MM.1S (cell line): ENCODE results near the gene KCNH4.
A peak's percentile ranks its signal among the peaks of the same experiment; 100 is the strongest.

Experiments used
- DNase-seq: peaks from one replicate; pipeline ENCODE4 v3.0.0-alpha.2; 2015
- H2AFZ ChIP-seq: fragments of 300-600 bp; sonication (generic); 2 replicates; pipeline ENCODE4 v1.6.0; 2016; ENCODE audit warnings: antibody characterized with exemption, low read length
- H3F3A ChIP-seq: fragments of 300-600 bp; sonication (generic); 2 replicates; pipeline ENCODE4 v1.6.1; 2016; ENCODE audit warnings: mild to moderate bottlenecking, antibody characterized with exemption, low read length, moderate library complexity, mixed read lengths; ENCODE audit not compliant: insufficient read depth
- H3K27ac ChIP-seq: fragments of 300-600 bp; sonication (generic); 2 replicates; pipeline ENCODE4 v1.5.1; 2016; ENCODE audit warnings: mild to moderate bottlenecking, low read length
- H3K27me3 ChIP-seq: fragments of 300-600 bp; sonication (generic); replicated peaks from 2 replicates; pipeline ENCODE4 v1.6.0; 2016; ENCODE audit warnings: low read length; ENCODE audit not compliant: insufficient read depth
- H3K36me3 ChIP-seq: fragments of 300-600 bp; sonication (generic); replicated peaks from 2 replicates; pipeline ENCODE4 v1.6.1; 2016; ENCODE audit warnings: mild to moderate bottlenecking, low read length, mixed read lengths; ENCODE audit not compliant: insufficient read depth
- H3K4me1 ChIP-seq: fragments of 300-600 bp; sonication (generic); 2 replicates; pipeline ENCODE4 v1.6.1; 2016; ENCODE audit warnings: low read length, mixed read lengths
- H3K4me2 ChIP-seq: fragments of 300-600 bp; sonication (generic); 2 replicates; pipeline ENCODE4 v1.6.0; 2016; ENCODE audit warnings: low read depth, low read length
- H3K4me3 ChIP-seq: fragments of 300-600 bp; sonication (generic); 2 replicates; pipeline ENCODE4 v1.5.1; 2016; ENCODE audit warnings: low read length, mixed read lengths
- H3K79me2 ChIP-seq: fragments of 300-600 bp; sonication (generic); 2 replicates; pipeline ENCODE4 v1.6.1; 2016; ENCODE audit warnings: mixed run types, low read length, mixed read lengths
- H3K9ac ChIP-seq: fragments of 300-600 bp; sonication (generic); 2 replicates; pipeline ENCODE4 v1.6.1; 2016; ENCODE audit warnings: low read length, mixed read lengths
- H3K9me2 ChIP-seq: fragments of 300-600 bp; sonication (generic); replicated peaks from 2 replicates; pipeline ENCODE4 v1.6.1; 2016; ENCODE audit warnings: mild to moderate bottlenecking, low read length, mixed read lengths; ENCODE audit not compliant: insufficient read depth
- H3K9me3 ChIP-seq: fragments of 300-600 bp; sonication (generic); replicated peaks from 2 replicates; pipeline ENCODE4 v1.6.1; 2016; ENCODE audit warnings: mild to moderate bottlenecking, low read length, mixed read lengths; ENCODE audit not compliant: insufficient read depth
- H4K20me1 ChIP-seq: fragments of 300-600 bp; sonication (generic); 2 replicates; pipeline ENCODE4 v1.6.1; 2016; ENCODE audit warnings: mild to moderate bottlenecking, low read length, moderate library complexity, mixed read lengths; ENCODE audit not compliant: insufficient read depth
- EZH2 ChIP-seq: fragments of 300-600 bp; sonication (generic); optimal IDR thresholded peaks from 2 replicates; pipeline ENCODE3; 2017; ENCODE audit warnings: low read depth, mild to moderate bottlenecking, antibody characterized with exemption, low read length, mixed read lengths
- EZH2phosphoT487 ChIP-seq: fragments of 300-600 bp; sonication (generic); IDR thresholded peaks from 2 replicates; pipeline ENCODE4 v1.6.1; 2018; ENCODE audit warnings: antibody characterized with exemption, low read length
- TF ChIP-seq, protein P1 (sequence below): fragments of 300-600 bp; sonication (generic); IDR thresholded peaks from 2 replicates; pipeline ENCODE4 v1.5.1; 2016; ENCODE audit warnings: antibody characterized with exemption, low read length, mixed read lengths

The KCNH4 gene

DNA sequence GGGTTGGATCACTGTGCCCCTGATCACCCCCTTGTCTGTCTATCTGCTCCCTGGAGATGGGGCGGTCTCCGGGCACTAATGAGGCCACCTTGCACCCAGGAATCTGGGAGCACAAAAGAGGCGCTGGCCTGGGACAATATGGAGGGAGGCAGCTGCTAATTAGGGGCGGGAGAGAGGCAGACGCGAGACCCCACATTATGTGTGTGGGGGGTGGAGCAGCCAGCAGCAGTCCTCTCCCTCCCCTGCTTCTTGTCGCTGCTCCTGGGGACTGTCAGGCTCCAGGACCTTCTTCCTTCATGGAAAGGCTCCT is 4.6 kb upstream of the KCNH4 start:
- Histone ChIP-seq H3K27ac (no peak overlapping the region), H4K20me1 (no peaks in the 10 kb centered on the region), H3K4me2 (no peak overlapping the region), H3K9ac (no peak overlapping the region), H3K9me3 (no peaks in the 10 kb centered on the region), H3K4me3 (no peak overlapping the region), H3K27me3 (no peaks in the 10 kb centered on the region), H2AFZ (no peak overlapping the region), H3K36me3 (no peaks in the 10 kb centered on the region), H3F3A (peaks cover 27% of the 10 kb centered on the region), H3K79me2 (no peaks in the 10 kb centered on the region), H3K9me2 (no peaks in the 10 kb centered on the region), H3K4me1 (peaks cover 35% of the 10 kb centered on the region)
- DNase-seq: no peak
- TF ChIP-seq EZH2phosphoT487 (no peak), EZH2 (no peak)
- TF ChIP-seq, protein P1, sequence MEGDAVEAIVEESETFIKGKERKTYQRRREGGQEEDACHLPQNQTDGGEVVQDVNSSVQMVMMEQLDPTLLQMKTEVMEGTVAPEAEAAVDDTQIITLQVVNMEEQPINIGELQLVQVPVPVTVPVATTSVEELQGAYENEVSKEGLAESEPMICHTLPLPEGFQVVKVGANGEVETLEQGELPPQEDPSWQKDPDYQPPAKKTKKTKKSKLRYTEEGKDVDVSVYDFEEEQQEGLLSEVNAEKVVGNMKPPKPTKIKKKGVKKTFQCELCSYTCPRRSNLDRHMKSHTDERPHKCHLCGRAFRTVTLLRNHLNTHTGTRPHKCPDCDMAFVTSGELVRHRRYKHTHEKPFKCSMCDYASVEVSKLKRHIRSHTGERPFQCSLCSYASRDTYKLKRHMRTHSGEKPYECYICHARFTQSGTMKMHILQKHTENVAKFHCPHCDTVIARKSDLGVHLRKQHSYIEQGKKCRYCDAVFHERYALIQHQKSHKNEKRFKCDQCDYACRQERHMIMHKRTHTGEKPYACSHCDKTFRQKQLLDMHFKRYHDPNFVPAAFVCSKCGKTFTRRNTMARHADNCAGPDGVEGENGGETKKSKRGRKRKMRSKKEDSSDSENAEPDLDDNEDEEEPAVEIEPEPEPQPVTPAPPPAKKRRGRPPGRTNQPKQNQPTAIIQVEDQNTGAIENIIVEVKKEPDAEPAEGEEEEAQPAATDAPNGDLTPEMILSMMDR: no peak

DNA sequence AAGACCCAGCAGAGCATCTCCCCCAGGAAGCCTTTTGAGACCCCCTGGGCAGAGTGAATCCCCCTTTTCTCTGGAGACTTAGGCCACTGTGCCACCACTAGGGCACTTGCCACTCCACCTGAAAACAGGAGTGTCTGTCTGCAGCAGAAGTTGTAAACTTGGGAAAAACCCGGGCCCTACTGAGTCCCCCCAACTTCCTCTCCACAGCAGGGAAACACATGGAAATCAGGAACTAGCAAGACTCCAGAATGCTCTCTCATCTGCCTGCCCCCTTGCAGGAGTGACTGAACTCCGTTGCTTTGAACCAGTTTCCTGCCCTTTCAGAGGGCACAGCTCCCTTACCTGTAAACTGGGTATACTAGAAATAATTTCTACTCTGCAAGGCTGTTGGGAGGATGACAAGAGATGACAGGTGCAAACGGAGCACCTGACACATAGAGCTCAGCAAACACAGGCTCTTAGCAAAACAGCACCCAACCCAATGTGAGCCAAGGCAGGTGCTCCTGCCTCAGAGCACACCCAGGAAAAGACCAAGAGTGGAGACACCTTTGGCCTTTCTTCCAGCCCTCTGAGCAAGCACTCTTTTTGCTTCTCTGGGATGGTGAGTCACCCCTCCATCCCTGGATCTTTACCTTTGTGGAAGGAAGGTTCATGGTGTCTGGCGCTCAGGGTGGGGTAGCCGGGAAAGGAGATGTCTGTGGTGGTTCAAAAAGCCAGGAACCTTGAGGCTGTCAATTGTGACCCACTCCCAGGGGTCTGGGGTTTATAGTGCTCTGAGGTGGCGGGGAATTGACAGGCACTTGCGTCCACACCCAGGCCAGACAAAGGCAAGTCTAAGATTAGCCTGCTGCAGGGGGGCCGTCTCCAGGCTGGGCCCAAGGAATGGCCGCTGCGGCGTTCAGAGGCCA is 4.0 kb upstream of the KCNH4 start, which contains the start of gene HCRT:
Gene HCRT (minus strand): TSS at position 740 of the 908 bp plus-strand sequence. CDS start 87 bp downstream, at position 653.
- Histone ChIP-seq H3K9ac (peak within 1 kb of the TSS; percentile 31; the same call in 1 of the 2 replicates), H3K27me3 (no peaks in the 10 kb centered on the region), H3K9me2 (no peaks in the 10 kb centered on the region), H3K4me1 (peaks cover 35% of the 10 kb centered on the region), H3K4me2 (peak within 1 kb of the TSS; percentile 51), H2AFZ (peak within 1 kb of the TSS; percentile 87), H3F3A (peaks cover 27% of the 10 kb centered on the region), H3K9me3 (no peaks in the 10 kb centered on the region), H4K20me1 (no peaks in the 10 kb centered on the region), H3K27ac (peak within 1 kb of the TSS; percentile 76; the same call in 1 of the 2 replicates), H3K4me3 (peak within 1 kb of the TSS; percentile 31; the same call in 1 of the 2 replicates), H3K36me3 (no peaks in the 10 kb centered on the region), H3K79me2 (no peaks in the 10 kb centered on the region)
- TF ChIP-seq EZH2phosphoT487 (no peak), EZH2 (no peak)
- TF ChIP-seq, protein P1: no peak
- peak; percentile 36 for DNase-seq

DNA sequence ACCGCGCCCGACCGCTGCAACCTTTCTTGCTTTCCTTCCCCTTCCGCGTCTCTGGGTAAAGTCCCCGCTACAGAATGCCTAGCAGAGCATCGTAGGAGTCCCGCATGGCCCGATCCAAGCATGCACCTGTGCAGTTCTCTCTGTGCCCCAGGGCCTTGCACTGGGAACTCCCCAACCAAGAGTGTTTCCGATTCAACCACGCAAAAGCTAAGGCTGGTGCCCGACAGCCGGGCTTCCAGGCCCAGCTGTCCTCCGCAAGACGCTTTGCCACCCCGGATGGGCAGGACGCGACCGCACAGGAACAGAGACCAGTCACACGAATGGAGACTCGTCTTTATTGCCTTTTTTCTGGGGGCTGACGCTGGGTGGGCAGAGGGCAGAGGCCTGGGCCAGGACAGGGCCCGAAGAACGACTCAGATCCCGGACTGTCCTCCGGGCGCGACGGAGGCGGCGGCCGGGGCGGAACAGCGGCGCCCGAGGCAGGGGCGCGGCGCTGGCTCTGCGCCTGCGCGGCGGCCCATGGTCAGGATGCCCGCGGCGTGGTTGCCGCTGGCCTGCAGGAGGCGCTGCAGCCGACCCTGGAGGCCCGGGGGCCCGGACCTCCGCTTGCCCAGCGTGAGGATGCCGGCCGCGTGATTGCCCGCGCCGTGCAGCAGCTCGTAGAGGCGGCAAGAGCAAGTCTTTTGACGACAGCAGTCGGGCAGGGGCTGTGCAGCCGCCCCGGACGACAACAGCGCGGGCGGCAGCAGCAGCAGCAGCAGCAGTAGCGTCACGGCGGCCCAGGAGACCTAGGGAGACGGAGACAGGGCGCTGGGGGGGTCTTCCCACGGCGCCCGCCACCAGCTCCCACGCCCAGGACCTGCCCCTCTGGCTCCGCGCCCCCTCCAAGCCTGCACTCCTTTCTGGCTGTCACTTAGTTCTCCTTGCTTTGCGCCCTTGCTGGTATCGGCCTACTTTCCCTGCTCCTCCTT is 3.1 kb upstream of the KCNH4 start:
- peak; percentile 89 for DNase-seq
- peak overlapping the region; percentile 51 for H3K9ac ChIP-seq
- H4K20me1 ChIP-seq: no peaks in the 10 kb centered on the region
- TF ChIP-seq EZH2: no peak
- TF ChIP-seq, protein P1: peak; percentile 66
- no peak for TF ChIP-seq EZH2phosphoT487
- no peaks in the 10 kb centered on the region for H3K9me2 ChIP-seq
- H3K4me1 ChIP-seq: peaks cover 38% of the 10 kb centered on the region
- peak overlapping the region; percentile 87 for H2AFZ ChIP-seq
- peak overlapping the region; percentile 58 for H3K4me3 ChIP-seq
- H3K27me3 ChIP-seq: no peaks in the 10 kb centered on the region
- peak overlapping the region; percentile 51 for H3K4me2 ChIP-seq
- no peaks in the 10 kb centered on the region for H3K79me2 ChIP-seq
- no peaks in the 10 kb centered on the region for H3K9me3 ChIP-seq
- peak overlapping the region; percentile 76 for H3K27ac ChIP-seq
- peaks cover 36% of the 10 kb centered on the region for H3F3A ChIP-seq
- no peaks in the 10 kb centered on the region for H3K36me3 ChIP-seq
